NCI-H1105 (cell line): ENCODE results near the gene CTDSP1.

ENCODE experiments used
- DNase-seq: peaks from one replicate; lab custom pipeline; 2025; lab: John Stamatoyannopoulos, UW

The CTDSP1 gene

GRCh38 chr2:218400167-218400929 is 680 bp downstream of the CTDSP1 start:
- DNase-seq = no peak

- no peak for DNase-seq
Measured at GRCh38 chr2:218400930-218401881, 1.5 kb downstream of the CTDSP1 start.

GRCh38 chr2:218401890-218402289 is 2.2 kb downstream of the CTDSP1 start:
- no peak for DNase-seq

- no peak for DNase-seq
Measured at GRCh38 chr2:218402491-218402901, 2.8 kb downstream of the CTDSP1 start.

GRCh38 chr2:218402911-218403411 is 3.3 kb downstream of the CTDSP1 start:
- DNase-seq = no peak

- DNase-seq = no peak
Measured at GRCh38 chr2:218403810-218404209, 4.1 kb downstream of the CTDSP1 start.

- no peak for DNase-seq
Measured at GRCh38 chr2:218404351-218405085, 4.8 kb downstream of the CTDSP1 start.

- DNase-seq = no peak
Measured at GRCh38 chr2:218405086-218405745, 5.5 kb downstream of the CTDSP1 start.

- no peak for DNase-seq
Measured at GRCh38 chr2:218405746-218406208, 6.1 kb downstream of the CTDSP1 start.

GRCh38 chr2:218406209-218406948 is 6.7 kb downstream of the CTDSP1 start:
- peak; percentile 92 for DNase-seq

GRCh38 chr2:218406949-218407618 is 7.4 kb downstream of the CTDSP1 start:
- no peak for DNase-seq

- DNase-seq = no peak
Measured at GRCh38 chr2:218407717-218408116, 8.0 kb downstream of the CTDSP1 start.

GRCh38 chr2:218418321-218418716 is 18.7 kb downstream of the CTDSP1 start:
- DNase-seq = no peak

GRCh38 chr2:218418717-218419458 is 19.2 kb downstream of the CTDSP1 start, which contains the start of gene VIL1:
TSS of gene VIL1 (plus strand) at chr2:218419123. CDS start at chr2:218423779, 4,656 bp downstream.
- DNase-seq = no peak

- no peak for DNase-seq
Measured at GRCh38 chr2:218419630-218420216, 20.1 kb downstream of the CTDSP1 start.

GRCh38 chr2:218421027-218421426 is 21.4 kb downstream of the CTDSP1 start:
- no peak for DNase-seq

- no peak for DNase-seq
Measured at GRCh38 chr2:218422403-218423086, 22.9 kb downstream of the CTDSP1 start.

- no peak for DNase-seq
Measured at GRCh38 chr2:218423584-218423983, 23.9 kb downstream of the CTDSP1 start.
